22Rv1 (cell line): ENCODE data around the gene ZNF263.

Source experiments
- ZFX ChIP-seq: fragments of 450-650 bp; IDR thresholded peaks from 2 replicates; pipeline ENCODE4 v1.6.1; 2017; ENCODE audit warnings: antibody characterized with exemption, borderline replicate concordance
- TF ChIP-seq, protein P1 (sequence below): fragments of 450-650 bp; IDR thresholded peaks from 2 replicates; pipeline ENCODE4 v1.5.1; 2017; ENCODE audit warnings: mild to moderate bottlenecking

DNA sequence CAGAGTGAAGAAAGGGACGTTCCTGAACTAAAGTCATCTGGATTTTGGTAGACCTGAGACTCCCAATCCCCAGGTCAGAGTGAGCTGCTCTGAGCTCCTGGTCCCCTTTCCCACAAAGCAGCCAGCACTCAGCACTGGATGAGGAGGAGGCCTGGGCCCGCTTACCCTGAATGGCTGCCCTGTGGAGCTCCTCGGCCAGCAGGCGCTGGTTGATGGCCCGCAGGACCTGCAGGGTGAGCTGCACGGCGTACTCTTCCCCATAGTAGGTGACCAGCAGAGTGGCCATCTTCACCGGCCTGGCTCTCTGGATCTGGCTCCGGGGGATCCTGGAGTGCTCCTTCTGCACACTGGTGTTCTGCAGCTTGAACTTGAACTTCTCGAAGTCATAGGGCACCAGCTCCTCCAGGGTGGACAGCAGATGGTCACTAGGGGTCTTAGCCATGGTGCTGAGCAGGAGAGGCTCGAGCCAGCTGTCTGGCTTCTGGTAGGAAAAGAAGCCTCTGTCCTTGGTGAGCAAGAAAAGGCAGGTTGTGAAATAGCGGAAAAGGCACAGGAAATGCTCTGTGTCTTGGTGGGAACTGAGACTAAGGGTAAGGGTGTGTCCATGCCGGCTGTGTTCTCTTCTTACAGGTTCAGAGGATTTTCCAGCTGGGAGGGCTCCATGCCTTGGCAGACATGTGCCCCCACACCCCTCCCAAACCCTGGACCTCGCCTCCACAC lies 27.0 kb upstream of the ZNF263 start, which contains the start of gene MEFV:
- TF ChIP-seq, protein P1, sequence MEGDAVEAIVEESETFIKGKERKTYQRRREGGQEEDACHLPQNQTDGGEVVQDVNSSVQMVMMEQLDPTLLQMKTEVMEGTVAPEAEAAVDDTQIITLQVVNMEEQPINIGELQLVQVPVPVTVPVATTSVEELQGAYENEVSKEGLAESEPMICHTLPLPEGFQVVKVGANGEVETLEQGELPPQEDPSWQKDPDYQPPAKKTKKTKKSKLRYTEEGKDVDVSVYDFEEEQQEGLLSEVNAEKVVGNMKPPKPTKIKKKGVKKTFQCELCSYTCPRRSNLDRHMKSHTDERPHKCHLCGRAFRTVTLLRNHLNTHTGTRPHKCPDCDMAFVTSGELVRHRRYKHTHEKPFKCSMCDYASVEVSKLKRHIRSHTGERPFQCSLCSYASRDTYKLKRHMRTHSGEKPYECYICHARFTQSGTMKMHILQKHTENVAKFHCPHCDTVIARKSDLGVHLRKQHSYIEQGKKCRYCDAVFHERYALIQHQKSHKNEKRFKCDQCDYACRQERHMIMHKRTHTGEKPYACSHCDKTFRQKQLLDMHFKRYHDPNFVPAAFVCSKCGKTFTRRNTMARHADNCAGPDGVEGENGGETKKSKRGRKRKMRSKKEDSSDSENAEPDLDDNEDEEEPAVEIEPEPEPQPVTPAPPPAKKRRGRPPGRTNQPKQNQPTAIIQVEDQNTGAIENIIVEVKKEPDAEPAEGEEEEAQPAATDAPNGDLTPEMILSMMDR, result no peak
- TF ChIP-seq ZFX, result no peak
